GM12878 (cell line): ENCODE measurements around the gene RBMS1. TPM values are rescaled to one million over a fixed set of nuclear protein-coding genes. Genes with fewer than 3 reads are reported as not detected.

ENCODE experiments used
- ATAC-seq: fragments of 200-7000 bp; cut with Tn5 transposase; 3 replicates; pipeline ENCODE4 v1.9.1; 2020; ENCODE audit warnings: mild to moderate bottlenecking, moderate library complexity
- BruUV-seq: library from RNA; stranded (reverse); fragments of 400-500 nt; replicated peaks from 2 replicates; lab custom pipeline; 2021; lab: Mats Ljungman, UMichigan
- CTCF ChIA-PET: fragments of 300-600 bp; sonication (Branson Sonifier 250); formaldehyde crosslinking; extraction: SDS; loops from one replicate; lab custom pipeline; 2021; ENCODE audit warnings: inconsistent platforms; lab: Yijun Ruan, JAX
- POLR2A ChIA-PET: fragments of 350-600 bp; formaldehyde crosslinking; extraction: SDS; loops from one replicate; lab custom pipeline; 2021; ENCODE audit warnings: inconsistent platforms; lab: Charles Lee
- RAD21 ChIA-PET: fragments of 300-600 bp; sonication (Branson Sonifier 250); formaldehyde crosslinking; loops from one replicate; lab custom pipeline; 2023; ENCODE audit warnings: antibody characterized with exemption; ENCODE audit not compliant: unreplicated experiment; lab: Charles Lee
- SMC1A ChIA-PET: fragments of 300-600 bp; sonication (Branson Sonifier 250); formaldehyde crosslinking; loops from one replicate; lab custom pipeline; 2023; ENCODE audit not compliant: unreplicated experiment, uncharacterized antibody; lab: Charles Lee
- DNase-seq: peaks from one replicate; pipeline ENCODE4 v3.0.0-alpha.2; 2011; ENCODE audit warnings: low read depth, low spot score
- FAIRE-seq: peaks from 3 replicates; lab custom pipeline; 2011; peaks lifted over from hg19 to GRCh38; lab: Jason Lieb, UNC
- H2AFZ ChIP-seq: 2 replicates; pipeline ENCODE4 v1.6.0; 2011; ENCODE audit warnings: low read depth, low read length, control low read depth; ENCODE audit not compliant: control insufficient read depth
- H3K27ac ChIP-seq: 2 replicates; pipeline ENCODE4 v1.5.1; 2011; ENCODE audit warnings: control low read depth; ENCODE audit not compliant: control insufficient read depth, insufficient read depth
- H3K27me3 ChIP-seq, 2 experiments: replicated peaks in 1 of 2; 2 replicates each; pipeline versions ENCODE4 v1.6.0 to v1.6.1; 2011; ENCODE audit warnings: low read length in 1 of 2; ENCODE audit not compliant: control insufficient read depth in 2 of 2, insufficient read depth in 2 of 2
- H3K36me3 ChIP-seq, 2 experiments: 2 replicates each; pipeline ENCODE4 v1.5.1; 2011; ENCODE audit warnings: low read length in 1 of 2; ENCODE audit not compliant: control insufficient read depth in 2 of 2, insufficient read depth in 2 of 2
- H3K4me1 ChIP-seq: 2 replicates; pipeline ENCODE4 v1.6.1; 2011; ENCODE audit warnings: mild to moderate bottlenecking, low read length, moderate library complexity, mixed read lengths; ENCODE audit not compliant: control insufficient read depth, insufficient read depth
- H3K4me2 ChIP-seq: 2 replicates; pipeline ENCODE4 v1.6.0; 2011; ENCODE audit warnings: control low read depth; ENCODE audit not compliant: control insufficient read depth, insufficient read depth
- H3K4me3 ChIP-seq: fragments of 200-600 bp; sonication (generic); 2 replicates; pipeline ENCODE4 v1.5.1; 2016
- H3K79me2 ChIP-seq: 2 replicates; pipeline ENCODE4 v1.6.0; 2011; ENCODE audit warnings: low read length; ENCODE audit not compliant: control insufficient read depth, insufficient read depth
- H3K9ac ChIP-seq: 2 replicates; pipeline ENCODE4 v1.8.0; 2011; ENCODE audit warnings: low read length, control low read depth, mixed read lengths; ENCODE audit not compliant: control insufficient read depth, insufficient read depth
- H3K9me3 ChIP-seq: replicated peaks from 3 replicates; pipeline ENCODE4 v1.5.1; 2011; ENCODE audit warnings: mild to moderate bottlenecking, low read length; ENCODE audit not compliant: control insufficient read depth, insufficient read depth
- H4K20me1 ChIP-seq: 2 replicates; pipeline ENCODE4 v1.6.0; 2011; ENCODE audit not compliant: control insufficient read depth, insufficient read depth
- BCL11A ChIP-seq: IDR thresholded peaks from 2 replicates; pipeline ENCODE4 v1.6.1; 2011; ENCODE audit warnings: low read depth, low read length
- BRCA1 ChIP-seq: IDR thresholded peaks from 2 replicates; pipeline ENCODE4 v1.6.1; 2011; ENCODE audit warnings: low read depth, low read length, improper control_type of control experiment
- CBFB ChIP-seq: IDR thresholded peaks from 2 replicates; pipeline ENCODE4 v1.6.1; 2016; ENCODE audit warnings: antibody characterized with exemption, low read depth
- MYB ChIP-seq: fragments of 150-350 bp; IDR thresholded peaks from 2 replicates; pipeline ENCODE4 v1.6.1; 2014; ENCODE audit warnings: mild to moderate bottlenecking, low read depth, low read length, borderline replicate concordance
- NFIC ChIP-seq: IDR thresholded peaks from 2 replicates; pipeline ENCODE4 v1.6.1; 2012; ENCODE audit warnings: low read depth, mild to moderate bottlenecking, inconsistent platforms, low read length, moderate library complexity
- PAX8 ChIP-seq: fragments of 450-650 bp; IDR thresholded peaks from 2 replicates; pipeline ENCODE4 v1.6.1; 2017; ENCODE audit warnings: mild to moderate bottlenecking, moderate library complexity
- POLR2AphosphoS5 ChIP-seq: IDR thresholded peaks from 2 replicates; pipeline ENCODE4 v1.6.1; 2011; ENCODE audit warnings: mild to moderate bottlenecking, low read length, inconsistent platforms
- TARDBP ChIP-seq: IDR thresholded peaks from 2 replicates; pipeline ENCODE4 v1.6.1; 2016; ENCODE audit warnings: borderline replicate concordance
- TCF3 ChIP-seq: IDR thresholded peaks from 2 replicates; pipeline ENCODE4 v1.6.1; 2012; ENCODE audit warnings: low read depth, mild to moderate bottlenecking, low read length, borderline replicate concordance; ENCODE audit not compliant: insufficient read depth
- WGBS: methylation state at CpG from one replicate; pipeline ENCODE4 v1.1.6; 2016; ENCODE audit warnings: low lambda C conversion rate; ENCODE audit not compliant: insufficient replicate concordance, insufficient coverage; ENCODE audit errors: missing lambda C conversion rate; 5-methylcytosine and 5-hydroxymethylcytosine counted together
- in situ Hi-C: fragments of 300-500 bp; cut with MboI; formaldehyde crosslinking; loops from 9 replicates; pipeline ENCODE4 v1.14.3; 2018; ENCODE audit warnings: mixed read lengths
- intact Hi-C: fragments of 100-400 bp; cut with micrococcal nuclease; formaldehyde crosslinking; loops from one replicate; pipeline ENCODE4 v1.14.2; 2022; ENCODE audit not compliant: unreplicated experiment
- polyA plus RNA-seq, 11 experiments: library from polyadenylated mRNA; depleted of rRNA in 4 of 11; unstranded in 6 of 11; stranded (reverse) in 5 of 11; fragments of >200 nt; fragmentation: Nextera tagmentation in 4 of 11; fragmentation: Illumina TruSeq in 1 of 11; extraction: Ambion mirVana in 4 of 11; extraction: Trizol in 1 of 11; gene quantifications; 1 replicate in 1 of 11; 2 replicates in 10 of 11; pipeline versions ENCODE4 v1.2.1 to v1.2.3, GENCODE V29; 2011 to 2016; ENCODE audit warnings: inconsistent platforms in 2 of 11, missing spikeins in 2 of 11, low read depth in 1 of 11
- total RNA-seq, 4 experiments: library from RNA; depleted of rRNA in 3 of 4; stranded (reverse); fragments of >200 nt in 3 of 4; fragmentation: Illumina TruSeq in 1 of 4; extraction: Trizol in 1 of 4; gene quantifications; 2 replicates each; pipeline versions ENCODE4 v1.2.1 to v1.2.3, GENCODE V29; 2013 to 2021
- TF ChIP-seq, protein P1 (sequence below), 3 experiments: IDR thresholded peaks in 2 of 3; conservative IDR thresholded peaks in 1 of 3; 2 replicates each; pipeline ENCODE4 v1.5.1; 2011; ENCODE audit warnings: low read depth in 3 of 3, low read length in 3 of 3, mild to moderate bottlenecking in 3 of 3, control low read depth in 2 of 3, moderate library complexity in 2 of 3, inconsistent platforms in 1 of 3, mixed read lengths in 1 of 3; ENCODE audit not compliant: control insufficient read depth in 2 of 3, insufficient read depth in 1 of 3; ENCODE audit errors: extremely low read depth in 1 of 3
- TF ChIP-seq, protein P2 (sequence below): IDR thresholded peaks from 2 replicates; pipeline ENCODE4 v1.6.1; 2011; ENCODE audit warnings: borderline replicate concordance, low read depth, mild to moderate bottlenecking, moderate library complexity, mixed read lengths, low read length; ENCODE audit not compliant: insufficient read depth; ENCODE audit errors: extremely low read length

The RBMS1 gene
- total and polyA plus RNA-seq, 10 of the 15 experiments (the other 5 are each of a cell fraction or from before 2014, with no cell fraction given), result 0.04 to 0.31 (median 0.17) TPM; not detected in 1

DNA sequence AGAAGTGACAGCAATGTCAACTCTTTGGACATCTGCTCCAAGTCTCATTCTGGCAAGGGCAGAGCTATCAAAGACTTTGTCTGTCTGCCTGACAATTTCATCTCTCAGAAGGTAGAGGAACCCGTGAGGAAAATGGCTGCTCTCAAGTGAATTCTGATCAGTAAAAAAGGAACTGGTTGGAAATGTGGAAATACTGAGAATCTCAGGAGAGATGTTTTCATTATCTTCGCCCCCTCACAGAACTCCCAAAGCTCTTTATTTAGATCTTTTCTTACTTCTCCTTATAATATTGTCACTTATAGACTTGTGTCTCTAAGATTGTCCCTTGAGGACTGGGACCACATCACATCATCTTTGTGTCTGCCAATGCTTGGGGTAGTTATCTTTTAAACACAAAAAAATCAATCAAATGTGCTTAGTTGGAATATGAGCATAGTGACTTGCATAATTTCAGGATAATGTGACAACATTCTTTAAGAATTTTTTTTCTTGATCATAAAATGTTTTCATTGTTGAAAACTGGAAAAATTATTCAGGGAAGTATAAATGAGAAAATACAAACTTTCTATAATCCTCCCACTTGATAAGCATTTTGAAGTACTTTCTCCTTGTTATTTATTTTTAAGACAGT lies 225.3 kb downstream of the RBMS1 start (continued):
- TF ChIP-seq, protein P1, sequence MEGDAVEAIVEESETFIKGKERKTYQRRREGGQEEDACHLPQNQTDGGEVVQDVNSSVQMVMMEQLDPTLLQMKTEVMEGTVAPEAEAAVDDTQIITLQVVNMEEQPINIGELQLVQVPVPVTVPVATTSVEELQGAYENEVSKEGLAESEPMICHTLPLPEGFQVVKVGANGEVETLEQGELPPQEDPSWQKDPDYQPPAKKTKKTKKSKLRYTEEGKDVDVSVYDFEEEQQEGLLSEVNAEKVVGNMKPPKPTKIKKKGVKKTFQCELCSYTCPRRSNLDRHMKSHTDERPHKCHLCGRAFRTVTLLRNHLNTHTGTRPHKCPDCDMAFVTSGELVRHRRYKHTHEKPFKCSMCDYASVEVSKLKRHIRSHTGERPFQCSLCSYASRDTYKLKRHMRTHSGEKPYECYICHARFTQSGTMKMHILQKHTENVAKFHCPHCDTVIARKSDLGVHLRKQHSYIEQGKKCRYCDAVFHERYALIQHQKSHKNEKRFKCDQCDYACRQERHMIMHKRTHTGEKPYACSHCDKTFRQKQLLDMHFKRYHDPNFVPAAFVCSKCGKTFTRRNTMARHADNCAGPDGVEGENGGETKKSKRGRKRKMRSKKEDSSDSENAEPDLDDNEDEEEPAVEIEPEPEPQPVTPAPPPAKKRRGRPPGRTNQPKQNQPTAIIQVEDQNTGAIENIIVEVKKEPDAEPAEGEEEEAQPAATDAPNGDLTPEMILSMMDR (IDR thresholded peaks at IDR 0.05 in 2 of 3, conservative IDR thresholded peaks at IDR 0.05 in 1 of 3; ENCODE audit: control insufficient read depth in 2 of 3, extremely low read depth in 1 of 3, insufficient read depth in 1 of 3, low read depth in 3 of 3, low read length in 3 of 3), result no peak
- no peak for TF ChIP-seq POLR2AphosphoS5
- TF ChIP-seq NFIC, result no peak
- TF ChIP-seq, protein P2, sequence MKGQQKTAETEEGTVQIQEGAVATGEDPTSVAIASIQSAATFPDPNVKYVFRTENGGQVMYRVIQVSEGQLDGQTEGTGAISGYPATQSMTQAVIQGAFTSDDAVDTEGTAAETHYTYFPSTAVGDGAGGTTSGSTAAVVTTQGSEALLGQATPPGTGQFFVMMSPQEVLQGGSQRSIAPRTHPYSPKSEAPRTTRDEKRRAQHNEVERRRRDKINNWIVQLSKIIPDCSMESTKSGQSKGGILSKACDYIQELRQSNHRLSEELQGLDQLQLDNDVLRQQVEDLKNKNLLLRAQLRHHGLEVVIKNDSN, result no peak
- TF ChIP-seq, all 136 proteins: peak for 0

DNA sequence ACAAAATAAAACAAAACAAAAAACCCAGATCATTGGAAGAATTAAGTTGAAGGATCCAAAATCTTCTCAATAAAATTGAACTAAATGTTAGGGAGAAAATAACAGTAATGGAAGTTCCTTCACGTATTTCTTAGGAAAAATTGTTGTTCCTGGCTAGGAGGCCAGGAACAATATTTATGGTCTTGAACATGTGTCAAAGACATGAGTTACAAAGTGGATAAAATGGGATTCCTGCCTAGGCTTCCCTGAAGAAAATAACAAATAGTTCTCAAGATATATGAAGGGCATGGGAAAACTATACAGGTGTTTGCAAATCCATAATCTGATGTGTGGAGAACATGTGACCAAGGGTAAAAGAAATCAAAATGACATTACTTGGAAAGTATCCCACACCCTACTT lies 225.9 kb downstream of the RBMS1 start:
- BruUV-seq, result no TSS peak
- no peak for FAIRE-seq
- Histone ChIP-seq H3K9ac (no peak overlapping the region), H3K27ac (no peak overlapping the region), H3K4me1 (peaks cover 3% of the 10 kb centered on the region), H3K4me2 (no peak overlapping the region), H3K79me2 (no peaks in the 10 kb centered on the region), H3K9me3 (no peaks in the 10 kb centered on the region), H3K27me3 (peaks cover 2 to 5% of the 10 kb centered on the region in 2 experiments; a peak in 2 of 4 replicates), H3K4me3 (no peak overlapping the region), H4K20me1 (no peaks in the 10 kb centered on the region), H2AFZ (no peak overlapping the region), H3K36me3 (no peaks in the 10 kb centered on the region)
- in situ Hi-C loops (no loop called here), intact Hi-C loops (loop anchor here (5.0 kb wide), 1 partner anchor 155 kb away; no protein-coding TSS in a partner anchor)
- RAD21 ChIA-PET, result no interaction called here
- TF ChIP-seq PAX8 (no peak), BRCA1 (no peak), TCF3 (no peak), BCL11A (no peak), MYB (no peak), CBFB (no peak), TARDBP (no peak)
- CTCF ChIA-PET, result interaction anchor here (0.8 kb wide), 1 partner anchor 13 kb away, joined by 3 read pairs; no protein-coding TSS in a partner anchor
- SMC1A ChIA-PET, result no interaction called here
- no peak for ATAC-seq
- POLR2A ChIA-PET, result no interaction called here
- WGBS, result 26% methylated on average over 1 of the region's 1 CpG
- DNase-seq, result no peak
